Vagina (tissue), 2 donors: ENCODE results near the gene BEND3.

ENCODE experiments used
- POLR2A ChIP-seq, 2 donors: fragments of 450-650 bp; IDR thresholded peaks; one replicate each; pipeline ENCODE4 v1.6.1; 2017; ENCODE audit warnings: antibody characterized with exemption in 2 of 2, mild to moderate bottlenecking in 2 of 2, moderate library complexity in 2 of 2
- POLR2AphosphoS5 ChIP-seq, 2 donors: sonication (generic); formaldehyde crosslinking; IDR thresholded peaks; one replicate each; pipeline ENCODE4 v1.9.0; 2017; ENCODE audit warnings: antibody characterized with exemption in 2 of 2, mild to moderate bottlenecking in 2 of 2, low read depth in 1 of 2; ENCODE audit not compliant: insufficient read depth in 1 of 2
- TF ChIP-seq, protein P1 (sequence below), 3 experiments: fragments of 450-650 bp in 2 of 3; fragments of 200-600 bp in 1 of 3; sonication (generic) in 1 of 3; IDR thresholded peaks; one replicate each; pipeline ENCODE4 v1.5.1; 2017 to 2019; ENCODE audit warnings: antibody characterized with exemption in 3 of 3, mild to moderate bottlenecking in 2 of 3, moderate library complexity in 2 of 3

DNA sequence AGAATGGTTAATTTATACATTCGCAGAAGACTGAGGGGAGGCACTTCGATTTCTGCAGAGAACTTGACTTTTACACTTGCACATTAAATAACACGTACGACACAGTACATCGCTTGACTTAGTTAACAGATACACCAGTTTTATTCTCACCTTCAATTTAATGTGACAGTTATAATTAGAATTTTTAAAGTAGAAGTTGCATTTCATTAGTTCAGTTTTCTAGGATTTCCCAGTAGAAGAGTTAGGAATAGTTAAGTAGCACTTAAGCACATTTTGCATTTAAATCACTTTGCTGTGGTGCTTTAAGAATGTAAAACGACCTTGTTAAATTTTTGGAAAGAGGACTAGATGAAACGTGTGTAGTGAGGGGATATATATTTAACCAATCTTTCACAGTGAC lies 1.6 kb upstream of the BEND3 start:
- TF ChIP-seq, protein P1, sequence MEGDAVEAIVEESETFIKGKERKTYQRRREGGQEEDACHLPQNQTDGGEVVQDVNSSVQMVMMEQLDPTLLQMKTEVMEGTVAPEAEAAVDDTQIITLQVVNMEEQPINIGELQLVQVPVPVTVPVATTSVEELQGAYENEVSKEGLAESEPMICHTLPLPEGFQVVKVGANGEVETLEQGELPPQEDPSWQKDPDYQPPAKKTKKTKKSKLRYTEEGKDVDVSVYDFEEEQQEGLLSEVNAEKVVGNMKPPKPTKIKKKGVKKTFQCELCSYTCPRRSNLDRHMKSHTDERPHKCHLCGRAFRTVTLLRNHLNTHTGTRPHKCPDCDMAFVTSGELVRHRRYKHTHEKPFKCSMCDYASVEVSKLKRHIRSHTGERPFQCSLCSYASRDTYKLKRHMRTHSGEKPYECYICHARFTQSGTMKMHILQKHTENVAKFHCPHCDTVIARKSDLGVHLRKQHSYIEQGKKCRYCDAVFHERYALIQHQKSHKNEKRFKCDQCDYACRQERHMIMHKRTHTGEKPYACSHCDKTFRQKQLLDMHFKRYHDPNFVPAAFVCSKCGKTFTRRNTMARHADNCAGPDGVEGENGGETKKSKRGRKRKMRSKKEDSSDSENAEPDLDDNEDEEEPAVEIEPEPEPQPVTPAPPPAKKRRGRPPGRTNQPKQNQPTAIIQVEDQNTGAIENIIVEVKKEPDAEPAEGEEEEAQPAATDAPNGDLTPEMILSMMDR (IDR thresholded peaks at IDR 0.05) = no peak
- TF ChIP-seq POLR2A (IDR thresholded peaks at IDR 0.05) (no peak), POLR2AphosphoS5 (IDR thresholded peaks at IDR 0.05; ENCODE audit: insufficient read depth in 1 of 2, low read depth in 1 of 2) (no peak)
